Activated naive CD4-positive, alpha-beta T cell treated with anti-CD3 and anti-CD28 coated beads for 36 hours (primary cell): ENCODE results near the gene DAB2IP. TPM values are rescaled to one million over a fixed set of nuclear protein-coding genes. Genes with fewer than 3 reads are reported as not detected.

Experiments
- CTCF ChIA-PET: fragments of 350-600 bp; sonication (Branson Sonifier 250); formaldehyde crosslinking; loops from one replicate; lab custom pipeline; 2021; ENCODE audit warnings: antibody characterized with exemption; lab: Charles Lee
- DNase-seq: peaks from one replicate; pipeline ENCODE4 v3.0.0-alpha.2; 2020
- H3K27ac Mint-ChIP-seq: one replicate; pipeline ENCODE4 v1.8.0; 2021; ENCODE audit warnings: mild to moderate bottlenecking, mixed read lengths
- H3K27me3 Mint-ChIP-seq: one replicate; pipeline ENCODE4 v1.8.0; 2021; ENCODE audit warnings: low read depth, mixed read lengths
- H3K36me3 Mint-ChIP-seq: one replicate; pipeline ENCODE4 v1.8.0; 2021; ENCODE audit warnings: low read depth, mixed read lengths
- H3K4me1 Mint-ChIP-seq: one replicate; pipeline ENCODE4 v1.8.0; 2021; ENCODE audit warnings: low read depth, mixed read lengths
- H3K4me3 Mint-ChIP-seq: one replicate; pipeline ENCODE4 v1.8.0; 2021; ENCODE audit warnings: mild to moderate bottlenecking, moderate library complexity, mixed read lengths
- H3K9me3 Mint-ChIP-seq: one replicate; pipeline ENCODE4 v1.8.0; 2021; ENCODE audit warnings: mixed read lengths
- intact Hi-C: fragments of 100-400 bp; cut with micrococcal nuclease; formaldehyde crosslinking; loops from one replicate; pipeline ENCODE4 v1.15.1; 2023
- total RNA-seq, 2 experiments: library from RNA; stranded (reverse); gene quantifications; one replicate each; pipeline ENCODE4 v1.2.3, GENCODE V29; 2021

DAB2IP gene
- total RNA-seq, 2 experiments from 2014 or later: 0.35 TPM; not detected in 1

GRCh38 chr9:121772600-121773285, 121.3 kb downstream of the DAB2IP start:
- no peaks in the 10 kb centered on the region for H3K36me3 Mint-ChIP-seq
- no peaks in the 10 kb centered on the region for H3K9me3 Mint-ChIP-seq
- no peaks in the 10 kb centered on the region for H3K4me1 Mint-ChIP-seq
- intact Hi-C loops: no loop called here
- no peak overlapping the region for H3K4me3 Mint-ChIP-seq
- no peak for DNase-seq
- H3K27me3 Mint-ChIP-seq: no peaks in the 10 kb centered on the region
- CTCF ChIA-PET: no interaction called here
- no peak overlapping the region for H3K27ac Mint-ChIP-seq

DNA sequence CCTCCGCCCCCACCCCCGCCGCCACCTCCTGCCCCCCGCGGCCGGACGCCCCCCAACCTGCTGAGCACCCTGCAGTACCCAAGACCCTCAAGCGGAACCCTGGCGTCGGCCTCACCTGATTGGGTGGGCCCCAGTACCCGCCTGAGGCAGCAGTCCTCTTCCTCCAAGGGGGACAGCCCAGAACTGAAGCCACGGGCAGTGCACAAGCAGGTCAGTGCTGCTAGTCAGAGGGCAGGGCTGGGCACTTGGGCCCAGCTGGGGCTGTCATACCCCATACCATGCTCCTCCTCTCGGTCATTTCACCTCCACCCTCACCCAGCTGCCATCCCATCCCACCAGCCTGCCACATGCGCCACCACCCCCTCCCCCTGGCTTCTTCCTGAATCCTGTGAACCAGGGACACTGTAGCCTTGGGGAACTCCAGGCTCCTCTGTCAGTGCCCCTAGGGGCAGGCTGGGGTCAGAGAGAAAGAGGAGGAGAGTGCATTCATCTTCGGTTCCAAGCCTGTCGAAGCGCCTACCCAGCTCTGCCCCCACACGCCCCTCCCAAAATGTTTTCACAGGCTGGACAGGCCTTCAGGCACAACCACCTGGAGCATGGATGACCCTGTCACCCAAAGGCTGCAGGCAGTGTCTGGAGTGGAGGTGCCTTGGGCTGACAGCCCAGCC, 122.0 kb downstream of the DAB2IP start:
- Mint-ChIP-seq H3K4me3 (no peak overlapping the region), H3K36me3 (no peaks in the 10 kb centered on the region), H3K27me3 (no peaks in the 10 kb centered on the region), H3K4me1 (no peaks in the 10 kb centered on the region), H3K27ac (no peak overlapping the region), H3K9me3 (peaks cover 1% of the 10 kb centered on the region)
- no peak for DNase-seq
- intact Hi-C loops: no loop called here
- CTCF ChIA-PET: no interaction called here

GRCh38 chr9:121773954-121774714, 122.7 kb downstream of the DAB2IP start:
- DNase-seq: no peak
- Mint-ChIP-seq H3K4me3 (no peak overlapping the region), H3K9me3 (peaks cover 5% of the 10 kb centered on the region), H3K27ac (no peak overlapping the region), H3K36me3 (no peaks in the 10 kb centered on the region), H3K4me1 (no peaks in the 10 kb centered on the region), H3K27me3 (no peaks in the 10 kb centered on the region)
- intact Hi-C loops: no loop called here
- CTCF ChIA-PET: interaction anchor here (0.6 kb wide), 1 partner anchor 14 kb away, joined by 3 read pairs; no protein-coding TSS in a partner anchor

GRCh38 chr9:121774715-121775613, 123.5 kb downstream of the DAB2IP start:
- CTCF ChIA-PET: interaction anchor here (0.6 kb wide), 1 partner anchor 14 kb away, joined by 3 read pairs; no protein-coding TSS in a partner anchor
- intact Hi-C loops: no loop called here
- H3K36me3 Mint-ChIP-seq: no peaks in the 10 kb centered on the region
- no peak overlapping the region for H3K4me3 Mint-ChIP-seq
- H3K9me3 Mint-ChIP-seq: peaks cover 6% of the 10 kb centered on the region
- no peak overlapping the region for H3K27ac Mint-ChIP-seq
- no peaks in the 10 kb centered on the region for H3K27me3 Mint-ChIP-seq
- no peak for DNase-seq
- H3K4me1 Mint-ChIP-seq: no peaks in the 10 kb centered on the region

- no peaks in the 10 kb centered on the region for H3K4me1 Mint-ChIP-seq
- H3K27ac Mint-ChIP-seq: no peak overlapping the region
These were observed 124.7 kb downstream of the DAB2IP start for GRCh38 chr9:121776001-121776738.

DNA sequence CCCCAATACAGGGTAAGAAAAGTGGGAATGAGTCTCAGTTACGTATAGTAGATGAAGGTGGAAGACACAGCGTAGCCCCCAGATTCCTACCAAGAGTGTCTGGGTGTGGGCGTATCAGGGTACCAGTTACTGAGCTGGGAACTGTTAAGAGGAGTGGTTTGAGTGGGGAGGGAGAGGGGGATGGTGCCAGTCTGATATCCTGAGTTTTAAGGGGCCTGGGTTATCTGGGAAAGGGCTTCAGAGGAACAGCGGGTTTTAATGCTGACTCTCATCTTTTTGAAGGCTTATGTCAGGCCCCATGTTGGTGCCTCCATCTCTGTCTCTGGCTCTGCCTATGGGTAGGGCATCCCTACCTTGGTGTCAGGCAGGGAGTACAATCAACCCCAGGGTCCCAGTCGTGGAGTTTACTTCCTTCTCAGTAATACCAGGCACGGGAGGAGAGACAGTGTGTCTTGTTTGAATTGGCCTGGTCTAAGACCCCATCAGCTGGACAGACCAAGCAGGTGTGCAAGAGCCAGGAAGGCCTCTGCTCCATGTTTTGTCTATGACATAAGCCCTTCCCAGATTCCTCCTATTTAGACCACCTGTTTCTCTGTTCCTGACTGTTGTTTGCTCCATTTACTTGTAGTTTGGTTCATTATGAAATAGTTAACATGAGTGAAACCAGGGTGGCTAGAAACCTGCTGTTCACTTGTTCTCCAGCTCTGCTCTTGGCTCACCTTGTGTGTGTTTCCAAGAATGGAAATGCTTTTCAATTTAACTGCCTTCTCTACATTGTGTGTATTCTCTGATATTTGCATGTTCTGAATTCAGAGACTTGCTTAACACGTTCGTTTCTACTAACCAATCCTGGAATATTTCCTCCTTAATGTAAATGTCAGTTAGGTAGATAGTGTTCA, 125.6 kb downstream of the DAB2IP start:
- no peak overlapping the region for H3K4me3 Mint-ChIP-seq
- DNase-seq: no peak
- H3K27ac Mint-ChIP-seq: no peak overlapping the region
- H3K36me3 Mint-ChIP-seq: no peaks in the 10 kb centered on the region
- intact Hi-C loops: no loop called here
- H3K4me1 Mint-ChIP-seq: no peaks in the 10 kb centered on the region
- H3K9me3 Mint-ChIP-seq: peaks cover 6% of the 10 kb centered on the region
- no peaks in the 10 kb centered on the region for H3K27me3 Mint-ChIP-seq
- CTCF ChIA-PET: no interaction called here

More at GRCh38 chr9:121776001-121776738, 124.7 kb downstream of the DAB2IP start:
- no peaks in the 10 kb centered on the region for H3K36me3 Mint-ChIP-seq
- CTCF ChIA-PET: no interaction called here
- intact Hi-C loops: no loop called here
- no peak for DNase-seq
- H3K9me3 Mint-ChIP-seq: peaks cover 6% of the 10 kb centered on the region
- no peak overlapping the region for H3K4me3 Mint-ChIP-seq
- H3K27me3 Mint-ChIP-seq: no peaks in the 10 kb centered on the region

DNA sequence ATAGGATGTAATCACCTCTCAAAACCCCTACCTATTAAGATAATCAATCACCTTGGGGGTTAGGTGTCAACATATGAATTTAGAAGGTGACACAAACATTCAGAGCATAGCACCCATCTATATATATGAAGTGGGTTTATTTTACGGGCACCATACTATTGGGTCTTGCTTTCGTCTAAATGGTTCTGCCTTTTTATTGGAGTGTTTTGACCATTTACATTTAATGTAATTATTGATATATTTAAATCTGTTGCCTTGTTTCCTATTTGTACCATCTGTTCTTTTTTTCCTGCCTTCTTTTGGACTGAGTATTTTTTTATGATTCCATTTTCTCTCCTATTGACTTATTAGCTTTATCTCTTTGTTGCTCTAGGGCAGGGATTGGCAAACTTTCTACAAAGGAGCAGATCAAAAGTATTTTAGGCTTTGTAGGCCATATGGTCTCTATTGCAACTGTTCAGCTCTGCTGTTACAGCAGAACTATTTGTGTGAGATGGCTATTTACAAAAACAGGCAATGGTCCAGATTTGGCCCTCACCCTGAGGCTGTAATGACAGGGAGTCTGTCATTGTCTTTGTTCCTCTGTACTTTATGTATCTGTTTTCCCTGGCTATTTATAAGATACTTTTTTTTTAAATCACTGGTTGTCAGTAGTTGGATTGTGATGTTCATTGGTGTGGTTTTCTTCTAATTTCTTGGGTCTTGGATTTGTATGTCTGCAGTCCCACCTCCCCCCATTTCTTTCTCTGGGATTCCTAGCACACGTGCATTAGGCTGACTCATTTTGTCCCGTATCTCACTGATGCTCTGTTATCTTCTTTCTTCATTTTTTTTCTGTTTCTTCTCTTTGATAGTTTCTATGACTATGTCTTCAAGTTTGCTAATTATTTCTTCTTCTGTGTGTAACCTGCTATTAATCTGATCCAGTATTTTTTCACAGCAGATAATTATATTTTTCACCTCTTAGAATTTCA, 127.1 kb downstream of the DAB2IP start:
- no peak overlapping the region for H3K27ac Mint-ChIP-seq
- peaks cover 2% of the 10 kb centered on the region for H3K27me3 Mint-ChIP-seq
- H3K4me3 Mint-ChIP-seq: no peak overlapping the region
- CTCF ChIA-PET: no interaction called here
- peaks cover 5% of the 10 kb centered on the region for H3K4me1 Mint-ChIP-seq
- H3K36me3 Mint-ChIP-seq: no peaks in the 10 kb centered on the region
- intact Hi-C loops: no loop called here
- peaks cover 6% of the 10 kb centered on the region for H3K9me3 Mint-ChIP-seq
- no peak for DNase-seq

- intact Hi-C loops: no loop called here
- H3K27ac Mint-ChIP-seq: no peak overlapping the region
- H3K36me3 Mint-ChIP-seq: no peaks in the 10 kb centered on the region
- H3K27me3 Mint-ChIP-seq: peaks cover 3% of the 10 kb centered on the region
- CTCF ChIA-PET: no interaction called here
- H3K4me3 Mint-ChIP-seq: no peak overlapping the region
- no peak for DNase-seq
- H3K9me3 Mint-ChIP-seq: peaks cover 6% of the 10 kb centered on the region
- peaks cover 11% of the 10 kb centered on the region for H3K4me1 Mint-ChIP-seq
These were observed 128.1 kb downstream of the DAB2IP start for GRCh38 chr9:121779381-121780117.

DNA sequence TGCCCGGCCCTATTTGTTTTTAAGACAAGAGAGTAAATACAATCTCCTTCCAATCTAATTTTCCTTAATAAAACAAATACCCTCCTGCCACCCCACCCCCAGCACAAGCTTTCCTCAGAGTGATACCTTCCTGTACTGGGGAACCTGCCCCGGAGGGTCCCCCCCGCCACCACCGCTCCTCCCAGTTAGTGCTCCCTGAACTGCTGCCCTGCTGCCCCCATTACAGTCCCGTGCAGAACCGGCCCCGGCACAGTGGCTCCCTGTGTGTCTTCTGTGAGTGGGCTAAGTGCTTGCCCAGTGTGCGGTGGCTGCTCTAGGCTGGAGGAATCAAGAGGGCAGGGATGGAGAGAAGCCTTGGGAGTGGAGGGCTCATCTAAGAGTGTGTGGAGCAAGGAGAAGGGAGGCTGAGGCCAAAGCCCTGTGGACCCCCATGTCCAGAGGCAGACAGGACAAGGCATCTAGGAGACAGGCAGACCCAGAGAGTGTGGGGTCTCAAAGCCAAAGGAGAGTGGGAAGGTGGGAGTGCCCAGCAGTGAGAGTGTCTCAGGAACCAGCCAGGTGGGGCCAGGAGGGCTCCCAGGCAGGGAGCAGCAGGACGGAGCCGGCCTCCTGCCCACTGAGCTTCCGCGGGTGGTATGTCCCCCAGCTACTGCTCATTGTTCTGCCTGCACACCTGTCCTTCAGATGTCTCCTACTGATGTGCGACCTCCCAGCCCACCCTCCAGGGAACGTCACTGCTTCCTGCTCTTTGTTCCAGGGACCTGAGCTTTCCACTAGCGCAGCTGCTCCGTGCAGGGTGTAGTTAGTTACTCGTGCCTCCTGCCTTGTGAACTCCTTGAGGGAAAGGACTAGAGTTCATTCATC, 129.0 kb downstream of the DAB2IP start:
- peaks cover 6% of the 10 kb centered on the region for H3K9me3 Mint-ChIP-seq
- no peak overlapping the region for H3K27ac Mint-ChIP-seq
- intact Hi-C loops: no loop called here
- peaks cover 3% of the 10 kb centered on the region for H3K27me3 Mint-ChIP-seq
- H3K4me3 Mint-ChIP-seq: no peak overlapping the region
- CTCF ChIA-PET: no interaction called here
- no peak for DNase-seq
- no peaks in the 10 kb centered on the region for H3K36me3 Mint-ChIP-seq
- peaks cover 11% of the 10 kb centered on the region for H3K4me1 Mint-ChIP-seq
